ENCODE data around the gene COMMD6.

DNA sequence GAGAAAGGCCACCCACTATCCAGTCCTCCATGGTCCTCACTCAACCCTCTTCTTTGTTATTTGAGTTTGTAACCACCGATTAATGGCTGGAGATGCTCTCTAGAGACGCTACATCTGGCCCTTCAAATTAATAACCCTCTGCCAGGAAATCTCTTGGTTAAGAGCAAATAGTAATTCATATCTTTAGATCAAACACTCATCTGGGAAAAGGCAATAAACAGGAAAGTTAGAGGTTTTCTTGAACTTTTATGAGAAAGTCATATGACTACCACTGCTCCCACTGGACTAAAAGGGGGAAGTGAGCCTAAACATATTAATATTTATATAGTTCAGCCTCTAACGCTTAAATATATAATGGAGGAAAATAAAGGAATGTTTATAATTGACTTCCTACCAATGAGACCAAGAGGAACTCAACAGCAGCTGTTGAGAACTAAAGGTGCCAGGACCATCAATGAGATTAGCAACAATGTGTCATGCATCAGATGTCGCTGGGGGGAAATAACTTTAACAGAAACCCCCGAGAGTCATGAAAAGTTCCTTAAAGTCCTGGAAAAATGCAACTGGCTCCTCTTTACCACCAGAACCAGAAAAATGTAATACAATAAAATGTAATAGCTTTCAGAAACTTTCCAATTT is 58.4 kb downstream of the COMMD6 start:
- TF ChIP-seq, protein P1, sequence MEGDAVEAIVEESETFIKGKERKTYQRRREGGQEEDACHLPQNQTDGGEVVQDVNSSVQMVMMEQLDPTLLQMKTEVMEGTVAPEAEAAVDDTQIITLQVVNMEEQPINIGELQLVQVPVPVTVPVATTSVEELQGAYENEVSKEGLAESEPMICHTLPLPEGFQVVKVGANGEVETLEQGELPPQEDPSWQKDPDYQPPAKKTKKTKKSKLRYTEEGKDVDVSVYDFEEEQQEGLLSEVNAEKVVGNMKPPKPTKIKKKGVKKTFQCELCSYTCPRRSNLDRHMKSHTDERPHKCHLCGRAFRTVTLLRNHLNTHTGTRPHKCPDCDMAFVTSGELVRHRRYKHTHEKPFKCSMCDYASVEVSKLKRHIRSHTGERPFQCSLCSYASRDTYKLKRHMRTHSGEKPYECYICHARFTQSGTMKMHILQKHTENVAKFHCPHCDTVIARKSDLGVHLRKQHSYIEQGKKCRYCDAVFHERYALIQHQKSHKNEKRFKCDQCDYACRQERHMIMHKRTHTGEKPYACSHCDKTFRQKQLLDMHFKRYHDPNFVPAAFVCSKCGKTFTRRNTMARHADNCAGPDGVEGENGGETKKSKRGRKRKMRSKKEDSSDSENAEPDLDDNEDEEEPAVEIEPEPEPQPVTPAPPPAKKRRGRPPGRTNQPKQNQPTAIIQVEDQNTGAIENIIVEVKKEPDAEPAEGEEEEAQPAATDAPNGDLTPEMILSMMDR (IDR thresholded peaks at IDR 0.05), result no peak
- no peak for TF ChIP-seq POLR2A (IDR thresholded peaks at IDR 0.05)

Data from heart left ventricle (tissue), 13 donors.